Activated T-cell treated with anti-CD3 and anti-CD28 coated beads, Interleukin-2, amount 50 U/mL, for 24 hours (primary cell): ENCODE measurements around the gene MOGAT3.

Source experiments
- DNase-seq: peaks from one replicate; pipeline ENCODE4 v3.0.0-alpha.2; 2020
- H3K27ac Mint-ChIP-seq: 2 replicates; pipeline ENCODE4 v1.8.0; 2020; ENCODE audit warnings: mild to moderate bottlenecking, mixed read lengths
- H3K27me3 Mint-ChIP-seq: 2 replicates; pipeline ENCODE4 v1.8.0; 2020; ENCODE audit warnings: mixed read lengths
- H3K36me3 Mint-ChIP-seq: 2 replicates; pipeline ENCODE4 v1.8.0; 2020; ENCODE audit warnings: low read depth, mixed read lengths
- H3K4me1 Mint-ChIP-seq: 2 replicates; pipeline ENCODE4 v1.8.0; 2020; ENCODE audit warnings: low read depth, mixed read lengths
- H3K4me3 Mint-ChIP-seq: 2 replicates; pipeline ENCODE4 v1.8.0; 2020; ENCODE audit warnings: mild to moderate bottlenecking, moderate library complexity, mixed read lengths
- H3K9me3 Mint-ChIP-seq: 2 replicates; pipeline ENCODE4 v1.8.0; 2020; ENCODE audit warnings: mixed read lengths

MOGAT3 gene

DNA sequence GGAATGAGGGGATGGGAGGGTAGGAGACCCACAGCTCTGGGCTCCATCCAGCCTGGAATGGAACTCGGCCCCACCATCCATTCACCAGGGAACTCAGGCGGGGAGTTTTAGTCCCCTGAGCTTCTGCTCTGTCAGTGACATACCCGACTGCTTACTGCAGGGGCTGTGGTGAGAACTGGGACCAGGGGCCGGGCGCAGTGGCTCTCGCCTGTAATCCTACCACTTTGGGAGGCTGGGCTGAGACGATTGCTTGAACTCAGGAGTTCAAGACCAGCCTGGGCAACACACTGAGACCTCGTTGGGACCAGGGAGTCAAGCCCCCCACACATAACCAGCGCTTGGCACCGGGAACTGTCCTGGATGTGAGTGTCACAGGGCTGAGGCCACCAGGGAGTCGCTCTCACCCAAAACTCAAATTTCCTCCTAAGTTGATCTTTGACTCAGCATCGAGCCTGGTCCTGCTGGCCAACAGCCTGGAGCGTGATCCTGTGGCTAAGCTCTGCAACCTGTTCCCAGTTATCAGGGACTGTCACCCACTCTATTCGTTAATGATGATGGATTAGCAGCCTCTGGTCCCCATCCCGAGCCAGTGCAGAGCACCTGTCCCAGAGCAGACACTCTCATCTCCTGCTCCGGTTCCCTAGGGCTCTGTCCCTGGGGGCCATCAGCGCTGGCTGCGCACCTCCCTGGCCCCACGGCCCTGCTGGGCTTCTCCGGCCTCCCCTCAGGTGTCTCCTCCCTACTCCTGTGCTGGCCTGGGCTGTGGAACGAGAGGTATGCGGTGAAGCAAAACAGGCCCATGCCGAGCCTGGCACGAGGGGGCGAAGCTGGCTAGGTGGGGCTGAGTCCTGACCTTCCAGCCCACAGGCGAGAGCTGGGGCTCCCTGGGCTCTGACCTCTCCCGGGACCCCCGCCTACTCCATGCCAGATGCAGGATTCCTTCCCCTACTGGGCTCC, 37.7 kb upstream of the MOGAT3 start:
- Mint-ChIP-seq H3K27ac (peak overlapping the region; percentile 38), H3K4me1 (peaks cover 15% of the 10 kb centered on the region), H3K36me3 (peaks cover 60% of the 10 kb centered on the region), H3K4me3 (no peak overlapping the region), H3K27me3 (no peaks in the 10 kb centered on the region), H3K9me3 (no peaks in the 10 kb centered on the region)
- DNase-seq, result no peak

DNA sequence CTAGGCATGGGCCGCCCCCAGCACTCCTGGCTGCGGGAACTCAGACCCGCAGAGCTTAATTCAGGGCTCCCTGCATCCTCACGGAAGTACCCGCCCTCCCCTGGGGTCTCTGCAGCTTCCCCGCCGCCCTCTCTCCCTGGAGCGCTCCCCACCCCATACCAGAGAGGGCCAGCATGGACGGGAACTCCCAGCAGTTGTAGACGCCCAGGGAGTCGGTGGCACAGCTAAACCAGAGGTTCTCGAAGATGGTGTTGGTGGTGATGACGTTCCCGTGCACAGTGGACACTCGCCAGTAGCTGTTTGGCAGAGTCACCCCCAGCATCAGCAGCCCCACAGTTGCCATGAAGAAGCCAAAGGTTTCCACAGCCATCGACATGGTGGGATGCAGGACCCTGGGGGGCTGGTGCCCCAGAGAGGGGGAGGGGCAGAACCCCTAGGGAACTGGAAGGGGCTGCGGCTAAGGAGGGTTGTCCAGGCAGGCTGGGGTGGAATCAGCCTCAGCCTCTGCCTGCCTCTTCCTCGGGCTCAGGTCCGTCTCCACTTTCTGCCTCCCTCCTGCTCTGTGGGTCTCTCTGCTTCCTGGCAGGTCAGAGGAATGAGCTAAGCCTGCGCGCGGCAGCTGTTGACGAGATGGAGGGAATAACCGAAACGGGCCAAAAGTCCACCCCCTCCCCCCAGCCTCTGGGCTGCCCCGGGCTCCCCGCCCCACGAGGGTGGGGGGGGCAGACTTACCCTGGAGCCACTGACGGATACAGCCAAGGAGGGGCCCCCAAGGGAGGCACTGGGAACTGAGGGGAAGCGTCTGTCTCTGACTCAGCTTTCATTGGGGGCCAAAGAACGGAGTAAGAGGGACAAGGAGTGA, 36.6 kb upstream of the MOGAT3 start, which contains the start of gene CLDN15:
Gene CLDN15 (minus strand): TSS at position 597 of the 862 bp plus-strand sequence. CDS start 221 bp downstream, at position 376.
- H3K4me1 Mint-ChIP-seq, result peaks cover 6% of the 10 kb centered on the region
- no peak for DNase-seq
- no peaks in the 10 kb centered on the region for H3K9me3 Mint-ChIP-seq
- no peaks in the 10 kb centered on the region for H3K27me3 Mint-ChIP-seq
- no peak within 1 kb of the TSS for H3K4me3 Mint-ChIP-seq
- H3K27ac Mint-ChIP-seq, result peak within 1 kb of the TSS; percentile 38
- H3K36me3 Mint-ChIP-seq, result peaks cover 54% of the 10 kb centered on the region

DNA sequence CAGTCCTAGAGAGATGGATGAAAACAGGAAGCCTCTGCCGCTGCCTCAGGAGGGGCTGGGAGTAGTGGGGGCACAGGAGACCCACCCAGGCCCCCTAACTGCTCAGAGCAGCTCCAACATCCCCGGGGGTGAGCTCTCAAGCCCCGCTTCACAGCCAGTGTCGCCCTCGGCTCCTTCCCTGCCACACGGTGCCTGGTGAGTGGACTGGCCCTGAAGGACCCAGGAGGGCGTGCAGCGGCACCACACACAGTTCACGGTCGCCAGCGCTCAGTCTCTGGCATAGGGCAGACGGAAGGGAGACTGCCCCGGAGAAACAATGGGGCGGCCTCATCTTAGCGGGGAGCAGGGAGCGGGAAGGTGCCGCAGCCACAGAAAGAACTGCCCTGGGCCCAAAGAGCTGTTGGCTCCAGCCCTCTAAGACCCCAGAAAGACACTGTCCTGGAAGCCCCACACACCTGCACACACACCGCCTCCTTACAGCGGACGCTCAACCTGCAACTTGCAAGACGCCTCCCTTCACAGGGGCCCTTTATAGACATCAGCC, 35.5 kb upstream of the MOGAT3 start:
- H3K27me3 Mint-ChIP-seq, result no peaks in the 10 kb centered on the region
- no peaks in the 10 kb centered on the region for H3K9me3 Mint-ChIP-seq
- no peak for DNase-seq
- no peak overlapping the region for H3K27ac Mint-ChIP-seq
- H3K4me1 Mint-ChIP-seq, result peaks cover 4% of the 10 kb centered on the region
- H3K4me3 Mint-ChIP-seq, result no peak overlapping the region
- H3K36me3 Mint-ChIP-seq, result peaks cover 53% of the 10 kb centered on the region

DNA sequence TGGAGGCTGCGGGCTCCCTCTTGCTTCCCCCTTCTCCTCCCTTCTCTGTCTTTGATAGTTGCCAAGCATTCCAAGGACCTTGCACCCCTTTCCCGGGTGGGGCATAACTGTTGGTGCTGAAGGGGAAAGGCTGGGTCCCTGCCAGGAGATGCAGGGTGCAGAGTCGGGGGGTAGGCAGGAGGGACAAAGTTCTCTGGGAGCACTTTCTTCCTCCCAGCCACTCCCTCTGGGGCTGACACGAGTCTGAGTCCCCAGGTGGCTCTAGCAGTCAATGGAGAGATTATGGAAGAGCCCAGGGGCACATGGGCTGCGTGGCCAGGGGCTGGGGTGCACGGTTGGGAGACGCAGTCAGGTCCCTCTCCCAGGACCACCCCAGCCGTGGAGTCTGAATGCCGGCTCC, 34.7 kb upstream of the MOGAT3 start:
- H3K36me3 Mint-ChIP-seq, result peaks cover 50% of the 10 kb centered on the region
- DNase-seq, result no peak
- H3K27me3 Mint-ChIP-seq, result no peaks in the 10 kb centered on the region
- H3K27ac Mint-ChIP-seq, result no peak overlapping the region
- H3K4me3 Mint-ChIP-seq, result no peak overlapping the region
- H3K4me1 Mint-ChIP-seq, result peaks cover 2% of the 10 kb centered on the region
- no peaks in the 10 kb centered on the region for H3K9me3 Mint-ChIP-seq

DNA sequence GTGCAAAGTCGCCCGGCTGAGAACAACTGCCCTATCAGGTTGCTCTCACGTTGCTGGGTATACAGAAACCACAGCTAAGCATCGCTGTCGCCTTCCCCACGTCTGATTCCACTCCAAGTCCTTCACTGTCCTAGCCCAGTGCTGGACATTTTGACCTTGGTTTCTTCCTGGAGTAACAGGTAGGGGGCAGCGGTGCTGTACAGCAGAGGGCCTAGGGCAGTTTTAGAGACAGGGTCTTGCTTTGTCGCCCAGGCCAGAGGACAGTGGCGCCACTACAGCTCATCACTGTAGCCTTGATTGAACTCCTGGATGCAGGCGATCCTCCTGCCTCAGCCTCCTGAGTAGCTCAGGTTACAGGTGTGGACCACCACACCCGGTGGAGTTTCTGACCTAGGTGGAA, 34.2 kb upstream of the MOGAT3 start:
- no peak for DNase-seq
- H3K27ac Mint-ChIP-seq, result no peak overlapping the region
- H3K36me3 Mint-ChIP-seq, result peaks cover 48% of the 10 kb centered on the region
- no peak overlapping the region for H3K4me3 Mint-ChIP-seq
- no peaks in the 10 kb centered on the region for H3K27me3 Mint-ChIP-seq
- H3K4me1 Mint-ChIP-seq, result peaks cover 2% of the 10 kb centered on the region
- H3K9me3 Mint-ChIP-seq, result no peaks in the 10 kb centered on the region

DNA sequence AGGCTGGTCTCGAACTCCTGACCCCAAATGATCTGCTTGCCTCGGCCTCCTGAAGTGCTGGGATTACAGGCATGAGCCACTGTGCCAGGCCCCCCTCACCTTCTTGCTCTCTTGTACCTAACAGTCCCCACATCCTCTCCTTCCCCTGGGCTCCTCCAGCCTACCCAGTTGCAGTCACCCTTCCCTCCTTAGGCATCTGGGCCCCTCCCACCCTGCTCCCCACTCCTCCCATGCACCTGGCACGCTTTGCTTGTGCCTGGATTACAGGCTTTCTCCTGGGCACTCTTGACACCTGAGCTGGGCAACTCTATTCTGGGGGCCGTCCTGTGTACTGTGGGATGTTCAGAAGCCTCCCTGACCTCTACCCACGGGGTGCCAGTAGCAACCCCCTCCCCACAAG, 33.8 kb upstream of the MOGAT3 start:
- H3K27ac Mint-ChIP-seq, result no peak overlapping the region
- H3K9me3 Mint-ChIP-seq, result no peaks in the 10 kb centered on the region
- peaks cover 2% of the 10 kb centered on the region for H3K4me1 Mint-ChIP-seq
- H3K4me3 Mint-ChIP-seq, result no peak overlapping the region
- peaks cover 47% of the 10 kb centered on the region for H3K36me3 Mint-ChIP-seq
- H3K27me3 Mint-ChIP-seq, result no peaks in the 10 kb centered on the region
- no peak for DNase-seq

DNA sequence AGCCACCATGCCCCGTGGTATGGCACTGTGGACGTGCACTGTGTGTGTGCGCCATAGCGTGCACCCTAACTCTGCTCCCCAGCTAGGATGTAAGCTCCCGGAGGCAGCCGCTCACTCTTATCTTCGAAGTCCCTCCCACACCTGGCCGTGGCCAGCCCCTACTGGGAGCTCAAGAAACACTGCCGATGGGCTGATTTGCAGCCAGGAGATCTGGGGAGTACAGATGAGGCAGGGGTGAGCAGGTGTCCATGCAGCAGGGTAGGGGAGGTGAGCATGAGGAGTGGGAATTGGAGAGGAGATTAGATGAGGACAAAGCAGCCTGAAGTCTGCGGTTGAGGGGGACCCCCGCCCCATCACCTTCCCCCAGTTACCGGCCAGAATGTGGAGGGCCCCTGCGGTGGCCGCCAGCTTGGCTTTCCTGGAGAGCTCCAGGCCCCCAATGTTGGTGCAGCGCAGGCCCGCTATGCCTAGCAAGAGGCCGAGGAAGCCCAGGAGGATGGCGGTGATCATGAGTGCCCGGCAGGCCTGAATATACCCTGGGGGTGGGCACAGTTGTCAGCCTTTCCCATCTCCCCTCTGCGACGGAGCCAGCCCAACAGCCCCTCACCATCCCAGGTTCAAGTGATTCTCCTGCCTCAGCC, 33.2 kb upstream of the MOGAT3 start:
- Mint-ChIP-seq H3K4me1 (peaks cover 2% of the 10 kb centered on the region), H3K36me3 (peaks cover 46% of the 10 kb centered on the region), H3K4me3 (no peak overlapping the region), H3K27me3 (no peaks in the 10 kb centered on the region), H3K27ac (no peak overlapping the region), H3K9me3 (no peaks in the 10 kb centered on the region)
- no peak for DNase-seq

DNA sequence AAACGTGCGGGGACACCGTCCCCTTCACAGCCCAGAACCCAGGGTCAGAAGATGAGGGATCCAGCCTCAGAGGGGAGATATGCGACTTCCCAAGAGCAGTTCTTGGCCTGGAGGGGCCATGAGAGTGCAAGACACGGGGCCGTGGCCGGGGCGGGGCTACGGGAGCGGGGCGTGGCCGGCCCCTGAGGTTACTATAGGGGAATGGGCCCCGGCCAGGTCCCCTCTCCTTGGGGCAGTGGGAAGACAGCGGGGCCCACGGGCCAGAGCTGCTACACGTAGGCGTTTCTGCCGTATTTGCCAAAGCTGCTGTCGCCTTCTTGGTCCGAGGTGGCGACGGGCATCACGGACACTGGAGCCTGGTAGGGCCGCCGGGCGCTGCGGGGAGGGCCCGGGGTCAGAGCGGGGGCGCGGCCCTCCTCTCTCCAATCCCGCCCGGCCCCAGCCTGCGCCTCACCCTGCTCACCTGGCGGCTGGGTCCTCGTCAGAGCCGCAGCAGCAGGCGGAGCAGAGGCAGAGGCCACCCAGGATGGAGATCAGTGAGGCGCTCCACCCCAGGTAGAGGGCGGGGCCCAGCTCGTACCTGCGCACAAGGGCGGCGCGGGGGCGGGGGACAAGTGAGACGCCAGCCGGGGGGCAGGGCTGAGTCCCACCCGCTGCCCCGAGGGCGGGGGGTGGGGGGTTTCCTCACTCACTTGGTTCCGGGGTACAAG, 31.5 kb upstream of the MOGAT3 start:
- Mint-ChIP-seq H3K4me1 (no peaks in the 10 kb centered on the region), H3K27me3 (no peaks in the 10 kb centered on the region), H3K4me3 (no peak overlapping the region), H3K9me3 (no peaks in the 10 kb centered on the region), H3K27ac (no peak overlapping the region), H3K36me3 (peaks cover 49% of the 10 kb centered on the region)
- no peak for DNase-seq

GRCh38 chr7:101231644-101232043, 30.8 kb upstream of the MOGAT3 start:
- no peaks in the 10 kb centered on the region for H3K9me3 Mint-ChIP-seq
- no peaks in the 10 kb centered on the region for H3K27me3 Mint-ChIP-seq
- no peaks in the 10 kb centered on the region for H3K4me1 Mint-ChIP-seq
- H3K27ac Mint-ChIP-seq, result no peak overlapping the region
- no peak overlapping the region for H3K4me3 Mint-ChIP-seq
- DNase-seq, result no peak
- H3K36me3 Mint-ChIP-seq, result peaks cover 47% of the 10 kb centered on the region

DNA sequence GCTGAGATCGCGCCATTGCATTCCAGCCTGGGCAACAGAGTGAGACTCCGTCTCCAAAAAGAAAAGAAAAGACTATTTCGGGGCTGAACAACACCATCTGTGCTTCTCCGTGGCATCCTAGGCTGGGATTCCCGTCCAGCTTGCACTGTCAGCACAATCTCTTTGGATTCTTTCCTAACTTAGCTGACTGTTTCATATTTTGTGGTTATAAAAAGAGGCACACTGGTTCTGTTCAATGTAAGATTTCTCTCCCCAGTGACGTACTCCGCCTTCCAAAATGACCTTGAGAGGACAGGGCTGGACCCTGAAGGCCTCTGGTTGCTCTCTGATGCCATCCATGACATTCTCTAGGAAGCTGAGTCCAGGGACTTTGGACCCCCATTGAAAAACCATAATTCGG, 25.9 kb upstream of the MOGAT3 start:
- no peak overlapping the region for H3K27ac Mint-ChIP-seq
- no peak for DNase-seq
- H3K4me1 Mint-ChIP-seq, result peaks cover 6% of the 10 kb centered on the region
- H3K9me3 Mint-ChIP-seq, result no peaks in the 10 kb centered on the region
- H3K27me3 Mint-ChIP-seq, result no peaks in the 10 kb centered on the region
- H3K4me3 Mint-ChIP-seq, result no peak overlapping the region
- peaks cover 74% of the 10 kb centered on the region for H3K36me3 Mint-ChIP-seq

DNA sequence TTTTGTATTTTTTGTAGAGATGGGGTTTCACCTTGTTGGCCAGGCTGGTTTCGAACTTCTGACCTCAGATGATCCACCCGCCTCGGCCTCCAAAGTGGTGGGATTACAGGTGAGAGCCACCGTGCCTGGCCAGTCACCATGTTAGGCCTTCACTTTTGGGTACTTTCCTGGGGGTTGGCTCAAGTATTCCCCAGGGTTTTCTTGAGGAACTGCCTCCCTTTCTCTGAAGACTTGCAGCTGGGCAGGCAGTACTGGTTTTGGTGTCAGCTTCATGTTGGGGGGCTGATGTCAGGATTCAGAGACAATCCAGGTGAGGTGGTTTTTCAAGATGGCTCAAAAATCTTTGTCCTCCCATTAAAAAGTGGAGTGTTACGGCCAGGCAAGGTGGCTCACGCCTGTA, 24.8 kb upstream of the MOGAT3 start:
- no peak for DNase-seq
- Mint-ChIP-seq H3K27ac (no peak overlapping the region), H3K36me3 (peaks cover 77% of the 10 kb centered on the region), H3K4me1 (peaks cover 8% of the 10 kb centered on the region), H3K9me3 (no peaks in the 10 kb centered on the region), H3K27me3 (no peaks in the 10 kb centered on the region), H3K4me3 (no peak overlapping the region)

DNA sequence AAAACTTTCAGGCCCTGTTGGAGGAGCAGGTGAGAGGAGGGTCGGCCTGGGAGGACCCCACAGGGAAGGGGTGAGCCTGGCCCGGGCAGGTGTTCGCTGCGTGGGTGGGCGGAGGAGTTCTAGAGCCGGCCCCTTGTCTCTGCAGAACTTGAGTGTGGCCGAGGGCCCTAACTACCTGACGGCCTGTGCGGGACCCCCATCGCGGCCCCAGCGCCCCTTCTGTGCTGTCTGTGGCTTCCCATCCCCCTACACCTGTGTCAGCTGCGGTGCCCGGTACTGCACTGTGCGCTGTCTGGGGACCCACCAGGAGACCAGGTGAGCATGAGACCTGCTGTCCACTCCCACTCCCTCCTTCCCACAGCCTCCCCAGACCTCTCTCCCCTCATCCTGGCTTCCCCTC, 22.7 kb upstream of the MOGAT3 start:
- H3K4me1 Mint-ChIP-seq, result peaks cover 23% of the 10 kb centered on the region
- no peak for DNase-seq
- H3K27ac Mint-ChIP-seq, result no peak overlapping the region
- H3K9me3 Mint-ChIP-seq, result no peaks in the 10 kb centered on the region
- peaks cover 66% of the 10 kb centered on the region for H3K36me3 Mint-ChIP-seq
- no peaks in the 10 kb centered on the region for H3K27me3 Mint-ChIP-seq
- no peak overlapping the region for H3K4me3 Mint-ChIP-seq

- no peaks in the 10 kb centered on the region for H3K9me3 Mint-ChIP-seq
- H3K36me3 Mint-ChIP-seq, result peaks cover 62% of the 10 kb centered on the region
- no peak for DNase-seq
- no peaks in the 10 kb centered on the region for H3K27me3 Mint-ChIP-seq
- H3K27ac Mint-ChIP-seq, result no peak overlapping the region
- H3K4me3 Mint-ChIP-seq, result no peak overlapping the region
- H3K4me1 Mint-ChIP-seq, result peaks cover 24% of the 10 kb centered on the region
These were observed 21.5 kb upstream of the MOGAT3 start for GRCh38 chr7:101222275-101222830.
